GM15510 (cell line): ENCODE data around the gene ASTN2.

Source experiments
- POLR2A ChIP-seq: IDR thresholded peaks from 3 replicates; pipeline ENCODE4 v1.6.1; 2011; ENCODE audit warnings: borderline replicate concordance; ENCODE audit not compliant: insufficient read length; ENCODE audit errors: extremely low read depth

Gene ASTN2

DNA sequence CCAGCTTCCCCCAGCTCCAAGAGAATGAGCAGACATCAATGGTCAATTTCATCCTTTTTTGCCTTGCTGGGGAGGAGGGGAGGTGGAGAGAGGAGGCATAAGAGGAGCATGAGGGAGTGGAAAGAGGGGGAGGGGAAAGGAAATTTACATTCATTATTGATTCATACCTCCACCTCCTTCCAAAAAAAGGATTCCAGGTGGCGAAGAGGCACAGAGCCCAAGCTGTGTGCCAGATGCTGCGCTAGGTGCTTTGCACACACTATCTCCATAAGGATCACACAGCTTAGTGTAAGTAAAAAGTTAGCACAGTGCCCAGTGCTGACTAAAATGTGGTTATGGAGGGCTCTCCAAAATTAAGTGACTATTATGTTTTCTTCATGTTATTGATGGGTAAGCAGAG lies 11.0 kb downstream of the ASTN2 start:
- TF ChIP-seq POLR2A: no peak

DNA sequence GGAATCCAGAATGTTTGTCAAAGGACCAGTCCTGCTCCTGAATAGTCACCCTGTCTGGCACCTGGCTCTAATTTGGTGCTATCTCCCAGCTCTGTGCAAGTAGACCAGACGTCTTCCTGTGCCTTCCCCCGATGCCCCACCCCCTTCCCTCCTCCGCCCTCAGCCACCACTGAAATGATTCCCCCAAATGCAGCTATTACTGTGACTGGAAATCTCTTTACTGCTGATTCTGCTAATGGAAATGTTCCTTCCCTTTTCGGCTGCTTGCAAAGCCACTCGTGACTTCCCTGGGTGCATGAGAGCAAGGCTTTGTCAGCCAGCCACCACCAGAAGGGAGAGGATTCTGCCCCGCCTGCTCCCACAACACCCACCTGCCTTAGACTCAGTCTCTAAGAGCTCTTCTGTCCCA lies 11.4 kb downstream of the ASTN2 start:
- TF ChIP-seq POLR2A: no peak

DNA sequence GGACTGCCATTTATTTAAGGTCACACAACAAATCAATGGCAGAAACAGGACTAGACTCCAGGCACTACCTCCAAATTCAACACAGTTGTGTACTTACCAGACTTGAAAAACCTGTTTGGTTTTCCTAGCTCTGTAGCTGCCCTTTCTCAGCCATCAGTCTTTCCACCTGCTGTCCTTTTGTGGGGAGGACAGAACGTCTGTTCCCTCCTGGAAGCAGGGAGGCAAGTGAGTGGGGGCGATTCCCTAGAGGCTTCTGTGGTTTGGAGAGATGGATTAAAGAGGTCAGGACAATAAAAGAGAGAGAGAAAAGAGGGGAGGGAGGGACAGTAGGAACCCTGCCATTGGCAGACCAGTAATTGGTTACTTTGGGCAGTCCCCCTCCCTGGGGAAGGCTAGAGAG lies 14.7 kb downstream of the ASTN2 start:
- no peak for TF ChIP-seq POLR2A

DNA sequence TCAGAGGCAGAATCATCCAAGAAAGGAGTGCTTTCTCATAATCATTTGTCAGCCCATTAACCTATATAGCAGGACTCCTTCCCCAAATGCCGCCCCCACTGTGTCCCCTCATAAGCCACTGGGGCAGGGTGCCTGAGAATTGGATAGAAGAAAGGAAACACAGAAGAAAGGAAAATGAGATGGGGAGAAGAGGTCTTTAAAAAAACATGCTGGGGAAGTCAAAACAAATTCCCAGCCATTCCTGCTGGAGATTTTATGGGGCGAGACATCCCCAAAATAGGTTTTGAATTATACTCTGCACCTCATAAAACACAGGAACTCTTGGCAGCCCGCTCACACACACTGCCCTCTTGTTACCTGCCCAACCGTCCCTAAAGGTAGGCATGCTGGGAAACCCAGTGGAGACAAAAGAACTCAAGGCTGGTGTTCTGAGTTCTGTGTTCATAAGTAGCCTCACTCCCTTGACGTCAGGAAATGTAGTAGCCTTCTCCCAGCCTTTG lies 19.7 kb downstream of the ASTN2 start:
- no peak for TF ChIP-seq POLR2A

DNA sequence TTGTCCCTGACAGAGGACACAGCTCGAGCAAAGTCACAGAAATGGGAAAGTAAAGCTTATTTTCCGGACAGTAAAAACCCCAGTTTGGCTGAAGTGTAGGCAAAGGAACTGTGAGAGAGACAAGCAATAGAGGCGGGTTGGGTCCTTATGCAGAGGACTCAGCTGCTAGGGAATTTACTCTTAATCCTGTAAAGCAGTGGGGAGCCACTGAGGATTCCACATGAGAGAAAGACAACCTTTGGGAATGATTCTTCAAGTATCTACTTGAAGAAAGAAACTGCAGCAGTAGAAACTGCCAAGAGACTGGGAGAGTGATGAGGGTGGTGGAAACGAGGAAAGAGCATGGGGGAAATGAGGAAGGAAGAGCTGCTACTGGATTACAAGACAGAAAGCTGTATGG lies 20.2 kb downstream of the ASTN2 start:
- TF ChIP-seq POLR2A: no peak

DNA sequence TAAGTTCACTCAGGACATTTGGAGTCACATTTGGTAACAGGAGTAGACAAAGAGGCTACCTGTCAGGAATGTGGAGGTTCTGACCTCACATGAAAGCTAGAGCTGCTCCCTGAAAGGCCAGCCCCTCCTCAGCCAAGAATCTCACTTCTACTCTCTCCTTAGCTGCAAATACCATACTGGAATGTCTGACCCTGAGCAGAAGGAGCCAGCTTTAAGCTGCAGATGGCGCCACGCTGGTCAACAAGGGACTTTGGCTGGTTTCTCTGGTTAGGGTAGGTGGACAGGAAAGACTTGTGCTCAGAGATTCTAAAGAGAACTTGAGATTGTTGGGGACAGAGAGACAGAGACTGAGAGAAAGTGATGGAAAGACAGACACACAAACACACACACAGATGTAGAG lies 21.9 kb downstream of the ASTN2 start:
- TF ChIP-seq POLR2A: no peak

DNA sequence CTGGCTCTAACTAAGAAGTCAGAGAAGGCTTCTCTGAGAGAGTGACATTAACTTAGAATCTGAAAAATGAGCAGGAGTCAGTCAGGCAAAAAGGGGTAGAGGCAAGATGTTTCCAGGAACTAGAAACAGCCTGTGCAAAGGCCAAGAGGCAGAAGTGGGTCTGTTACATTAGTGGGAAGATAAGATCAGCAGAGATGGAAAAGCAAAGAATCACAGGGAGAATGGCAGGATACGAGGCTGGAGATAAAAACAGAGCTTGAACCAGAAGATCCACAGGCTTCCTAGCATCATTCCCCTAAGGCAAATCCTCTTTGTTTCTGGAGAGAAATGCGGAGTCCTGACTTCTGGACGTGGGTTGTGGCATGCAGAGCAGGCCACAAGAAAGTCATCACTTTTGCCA lies 27.4 kb downstream of the ASTN2 start:
- TF ChIP-seq POLR2A: no peak

DNA sequence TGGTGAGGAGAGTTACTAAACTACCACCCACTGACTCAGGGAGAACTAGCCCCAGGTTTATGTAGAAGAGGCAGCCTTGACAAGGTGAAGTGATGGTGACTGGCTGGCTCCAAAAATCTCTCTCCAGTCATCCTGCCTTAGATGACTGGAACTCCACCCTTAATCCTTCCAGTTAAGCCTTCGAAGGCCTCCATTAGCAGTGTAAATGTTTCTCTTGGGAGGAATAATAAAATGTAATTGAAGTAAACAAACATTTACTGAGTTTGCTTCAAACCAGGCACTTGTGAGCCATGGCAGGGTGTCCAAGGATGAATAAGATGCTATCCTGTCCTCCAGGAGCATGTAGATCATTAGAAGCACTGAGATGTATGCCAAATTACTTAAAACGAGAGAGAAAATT lies 35.5 kb downstream of the ASTN2 start:
- TF ChIP-seq POLR2A: no peak

DNA sequence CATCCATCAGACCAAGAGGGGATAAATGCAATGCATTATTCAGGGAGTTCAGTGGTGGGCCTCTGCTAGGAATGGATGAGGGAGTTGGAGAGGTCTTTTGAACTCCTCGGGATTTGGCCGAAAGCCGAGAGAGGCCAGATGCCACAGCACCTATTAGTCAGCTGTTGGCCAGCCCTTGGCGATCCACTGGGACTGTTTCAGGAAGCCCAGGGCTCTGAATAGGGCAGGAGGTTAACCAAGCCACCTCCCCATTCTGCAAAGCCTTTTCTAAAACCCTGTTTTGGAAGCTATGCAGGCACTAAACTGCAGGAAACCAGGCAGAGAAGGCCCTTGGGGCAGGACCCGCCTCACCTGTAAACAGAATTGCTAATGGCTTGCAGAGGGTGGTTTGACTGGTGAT lies 37.8 kb downstream of the ASTN2 start:
- TF ChIP-seq POLR2A: no peak

DNA sequence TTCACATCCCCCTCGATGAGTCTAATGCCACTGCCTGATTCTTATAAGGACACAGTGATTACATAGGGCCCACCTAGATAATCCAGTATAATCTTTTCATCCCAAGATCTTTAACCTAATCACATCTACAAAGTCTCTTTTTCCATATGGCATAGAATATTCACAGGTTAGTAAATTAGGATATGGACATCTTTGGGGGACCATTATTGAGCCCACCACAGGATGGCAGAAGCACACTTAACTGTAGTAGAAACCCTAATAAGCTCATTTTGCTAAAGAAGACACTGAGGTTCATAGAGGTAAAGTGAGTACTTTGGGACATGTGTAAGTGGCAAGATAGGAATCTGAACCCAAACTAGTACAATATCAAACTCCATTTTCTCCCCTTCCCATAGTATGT lies 38.9 kb downstream of the ASTN2 start:
- no peak for TF ChIP-seq POLR2A

DNA sequence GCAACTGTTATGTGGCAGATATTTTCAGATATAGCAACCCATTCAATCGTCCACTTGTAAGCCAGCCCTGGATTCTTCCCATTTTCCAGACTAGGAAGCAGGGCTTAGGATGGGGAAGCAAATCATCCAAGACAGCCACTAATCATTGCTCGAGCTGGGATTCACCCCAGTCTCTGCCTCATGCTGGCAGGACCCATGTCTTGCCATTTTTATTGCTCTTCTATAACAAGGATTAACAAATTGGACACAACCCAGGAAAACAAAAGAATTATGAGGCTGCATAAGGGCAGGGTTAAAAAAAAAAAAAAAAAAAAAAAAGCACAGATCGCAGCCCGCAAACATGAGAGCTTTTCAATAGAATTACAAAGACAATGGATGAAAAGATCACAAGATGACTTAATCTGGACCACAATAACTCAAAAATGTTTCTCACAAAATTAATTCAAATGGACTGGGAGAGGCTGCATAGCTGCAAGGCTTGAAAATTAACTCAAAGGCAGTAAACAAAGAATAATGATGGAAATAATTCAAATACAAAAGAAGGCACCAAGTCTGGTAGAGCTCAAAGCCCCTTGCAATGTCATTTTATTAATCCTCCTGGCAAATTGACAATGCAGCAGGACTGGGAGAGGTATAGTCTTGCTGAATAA lies 40.7 kb downstream of the ASTN2 start:
- no peak for TF ChIP-seq POLR2A

DNA sequence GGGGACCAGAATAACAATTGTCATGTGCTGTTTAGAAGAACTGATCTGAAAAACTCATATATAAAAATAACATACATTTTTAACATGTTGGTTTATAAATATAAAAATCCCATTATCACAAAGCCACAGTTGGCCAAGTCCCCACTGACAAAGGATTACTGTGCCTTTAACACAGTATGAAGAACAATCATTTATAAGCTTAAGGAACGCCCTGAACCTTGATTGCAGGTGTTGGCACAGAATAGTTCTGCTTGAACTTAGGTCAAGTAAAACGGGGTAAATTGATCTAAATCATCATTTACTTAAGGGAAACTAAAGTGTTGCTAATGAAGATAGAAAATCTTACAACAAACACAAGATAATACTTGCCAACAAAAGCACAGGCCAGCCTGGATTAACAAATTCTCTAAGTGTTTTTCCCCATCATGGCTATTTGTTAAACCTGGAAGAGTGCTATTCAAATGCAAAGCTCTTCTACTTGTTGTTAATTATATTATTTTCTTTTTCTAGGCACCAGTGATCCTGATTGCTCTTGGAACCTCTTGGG lies 46.1 kb downstream of the ASTN2 start:
- TF ChIP-seq POLR2A: no peak

DNA sequence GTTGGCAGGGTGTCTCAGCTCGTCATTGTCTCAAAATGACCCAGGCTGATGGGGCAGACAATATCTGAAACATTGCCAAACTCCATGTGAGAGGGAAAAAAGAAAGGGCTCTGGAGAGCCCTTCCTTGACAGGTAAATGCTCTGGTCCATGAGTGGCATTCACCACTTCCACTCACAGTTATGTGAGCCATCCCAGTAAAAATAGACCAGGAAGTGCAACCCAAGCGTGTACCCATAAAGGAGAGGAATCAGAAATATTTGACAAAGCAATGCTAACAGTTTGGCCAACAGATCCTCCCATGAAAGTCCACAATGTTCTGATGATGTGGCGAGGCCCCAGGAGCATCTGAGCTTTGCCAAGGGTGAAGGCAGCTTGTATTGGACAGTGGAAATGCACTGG lies 49.4 kb downstream of the ASTN2 start:
- TF ChIP-seq POLR2A: no peak

DNA sequence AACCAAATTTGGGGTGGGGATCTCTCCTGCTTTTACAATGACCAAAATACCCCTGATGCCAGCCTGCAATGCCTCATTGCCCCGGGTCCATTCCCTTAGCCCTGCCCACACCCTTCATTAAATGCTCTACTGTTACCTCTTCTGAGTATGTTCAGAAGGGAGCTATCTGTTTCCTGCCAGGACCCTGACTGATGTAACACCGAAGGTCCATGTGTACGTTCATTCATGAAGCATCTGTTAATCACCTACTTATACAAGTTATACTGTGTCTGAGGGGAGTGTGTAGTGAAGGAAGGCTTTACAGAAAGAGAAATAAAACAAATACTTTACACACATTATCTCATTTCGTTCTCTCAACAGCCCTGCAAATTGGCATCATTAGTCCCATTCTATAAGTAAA lies 51.9 kb downstream of the ASTN2 start:
- no peak for TF ChIP-seq POLR2A

DNA sequence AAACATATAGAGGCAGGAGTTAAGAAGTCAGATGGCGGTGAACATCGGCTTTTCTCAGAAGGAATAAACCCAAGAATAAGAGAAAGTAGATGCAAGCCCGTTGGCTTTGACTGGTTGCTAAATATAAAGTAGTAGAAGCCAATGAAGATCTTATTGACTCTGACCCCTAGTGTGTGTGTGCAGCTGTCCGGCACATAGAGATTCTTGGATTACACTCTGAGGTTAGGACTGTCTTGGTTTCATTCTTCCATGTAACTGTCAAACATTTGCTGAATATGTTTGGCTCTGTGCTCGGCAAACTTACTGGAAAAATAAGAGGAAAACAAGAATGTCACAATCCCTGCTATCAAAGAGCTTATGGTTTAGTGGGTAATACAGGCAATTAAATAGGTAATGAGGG lies 54.9 kb downstream of the ASTN2 start:
- no peak for TF ChIP-seq POLR2A

DNA sequence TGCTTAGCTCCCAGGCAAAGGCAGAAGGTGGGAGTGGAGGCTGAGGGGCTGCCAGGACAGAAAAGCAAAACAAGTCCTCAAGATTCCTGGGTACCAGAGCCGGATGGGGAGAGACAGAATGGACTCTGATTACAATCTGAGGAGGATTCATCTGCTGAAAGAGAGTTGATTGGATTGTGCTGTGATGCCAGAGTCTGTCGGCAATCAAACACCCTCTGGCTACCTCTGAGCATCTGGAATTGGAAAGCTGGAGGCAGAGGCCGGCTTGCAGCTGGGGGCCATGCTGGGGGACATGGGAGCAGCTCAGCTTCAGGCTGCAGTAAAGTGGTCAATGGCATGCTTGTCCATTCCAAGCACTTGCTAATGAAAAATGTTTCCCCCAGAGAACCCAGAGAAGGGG lies 59.3 kb downstream of the ASTN2 start:
- no peak for TF ChIP-seq POLR2A
